ENCODE results near the gene LILRB5.
"Not testable (repeated sequence)": the region's sequence is repeated elsewhere in the genome, so short reads cannot be mapped to it uniquely, and the experiment has no call there.

LILRB5 gene

DNA sequence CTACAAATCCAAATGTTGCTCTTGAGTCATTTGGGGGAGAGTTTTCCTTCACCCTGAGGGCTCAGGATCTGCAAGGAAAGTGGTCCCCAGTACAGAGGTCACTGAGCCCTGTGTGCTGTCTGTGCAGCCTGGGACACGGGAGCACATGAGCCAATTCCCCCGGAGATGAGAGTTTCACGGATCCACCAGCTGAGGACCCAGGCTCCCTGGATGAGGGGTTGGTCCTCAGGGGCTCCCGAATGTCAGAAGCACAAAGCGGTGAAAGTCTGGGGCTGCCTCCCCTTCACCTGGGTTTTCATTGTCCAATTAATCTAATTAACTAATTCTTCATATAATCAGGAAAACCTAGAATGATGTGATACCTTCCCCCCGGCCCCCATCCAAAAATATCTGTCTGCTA lies 37.5 kb upstream of the LILRB5 start:
- no peak overlapping the region for H3K27ac ChIP-seq
- TF ChIP-seq, protein P1, sequence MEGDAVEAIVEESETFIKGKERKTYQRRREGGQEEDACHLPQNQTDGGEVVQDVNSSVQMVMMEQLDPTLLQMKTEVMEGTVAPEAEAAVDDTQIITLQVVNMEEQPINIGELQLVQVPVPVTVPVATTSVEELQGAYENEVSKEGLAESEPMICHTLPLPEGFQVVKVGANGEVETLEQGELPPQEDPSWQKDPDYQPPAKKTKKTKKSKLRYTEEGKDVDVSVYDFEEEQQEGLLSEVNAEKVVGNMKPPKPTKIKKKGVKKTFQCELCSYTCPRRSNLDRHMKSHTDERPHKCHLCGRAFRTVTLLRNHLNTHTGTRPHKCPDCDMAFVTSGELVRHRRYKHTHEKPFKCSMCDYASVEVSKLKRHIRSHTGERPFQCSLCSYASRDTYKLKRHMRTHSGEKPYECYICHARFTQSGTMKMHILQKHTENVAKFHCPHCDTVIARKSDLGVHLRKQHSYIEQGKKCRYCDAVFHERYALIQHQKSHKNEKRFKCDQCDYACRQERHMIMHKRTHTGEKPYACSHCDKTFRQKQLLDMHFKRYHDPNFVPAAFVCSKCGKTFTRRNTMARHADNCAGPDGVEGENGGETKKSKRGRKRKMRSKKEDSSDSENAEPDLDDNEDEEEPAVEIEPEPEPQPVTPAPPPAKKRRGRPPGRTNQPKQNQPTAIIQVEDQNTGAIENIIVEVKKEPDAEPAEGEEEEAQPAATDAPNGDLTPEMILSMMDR (IDR thresholded peaks at IDR 0.05), result no peak
- no peak for TF ChIP-seq ZFX (IDR thresholded peaks at IDR 0.05; ENCODE audit: borderline replicate concordance)

DNA sequence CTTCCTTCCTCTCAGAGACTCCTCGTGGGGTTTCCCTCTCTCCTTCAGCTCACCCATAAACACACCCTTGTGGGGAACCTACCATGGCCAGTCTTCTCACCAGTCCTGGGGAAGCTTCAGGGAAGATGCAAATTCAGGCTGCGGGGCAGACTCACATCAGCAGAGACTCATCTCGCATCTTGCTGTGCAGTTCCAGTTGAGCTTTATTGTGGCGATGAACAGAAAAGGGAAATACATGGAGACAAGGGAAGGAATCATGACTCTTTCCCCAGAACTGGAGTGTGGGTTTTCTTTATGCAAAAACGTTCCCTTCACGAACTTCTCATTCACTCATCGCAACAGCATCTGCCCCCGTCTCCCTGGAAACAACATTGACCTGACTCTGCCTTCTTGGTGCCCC lies 32.1 kb upstream of the LILRB5 start:
- not testable (repeated sequence) for H3K27ac ChIP-seq

DNA sequence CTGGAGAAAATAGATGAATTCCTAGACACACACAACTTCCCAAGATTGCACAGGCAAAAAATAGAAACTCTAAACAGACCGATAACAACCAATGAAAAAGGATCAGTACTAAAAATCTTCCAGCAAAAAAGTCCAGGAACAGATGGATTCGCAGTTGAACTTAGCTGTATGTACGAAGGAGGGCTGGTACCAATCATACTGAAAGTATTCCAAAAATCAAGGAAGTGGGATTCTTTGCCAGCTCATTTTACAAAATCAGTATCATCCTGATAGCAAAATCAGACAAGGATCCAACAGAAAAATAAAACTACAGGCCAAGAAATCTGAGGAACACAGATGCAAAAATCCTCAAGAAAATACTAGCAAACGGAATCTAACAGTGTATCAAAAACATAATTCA lies 30.4 kb upstream of the LILRB5 start:
- TF ChIP-seq ZFX (IDR thresholded peaks at IDR 0.05; ENCODE audit: borderline replicate concordance), result no peak
- TF ChIP-seq, protein P1 (IDR thresholded peaks at IDR 0.05), result no peak
- H3K27ac ChIP-seq, result no peak overlapping the region

DNA sequence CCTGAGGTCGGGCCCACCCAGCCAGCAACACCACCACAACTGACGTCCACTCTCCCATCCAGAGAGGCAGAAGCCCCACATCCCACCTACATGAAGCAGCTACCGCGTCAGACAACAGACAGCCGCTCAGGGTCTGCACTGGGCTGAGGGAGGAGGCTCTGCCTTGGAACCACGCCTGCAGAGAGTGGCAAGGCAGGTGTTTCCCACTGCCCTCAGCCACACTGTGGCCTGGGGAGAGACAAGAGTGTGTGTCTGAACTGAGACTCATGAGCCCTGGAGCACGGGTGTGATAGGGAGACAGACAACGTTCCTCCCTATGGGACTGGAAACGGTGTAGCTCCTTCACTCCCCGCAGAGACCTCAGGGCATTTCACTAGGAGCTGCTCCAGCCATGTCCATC lies 29.2 kb upstream of the LILRB5 start:
- not testable (repeated sequence) for H3K27ac ChIP-seq

DNA sequence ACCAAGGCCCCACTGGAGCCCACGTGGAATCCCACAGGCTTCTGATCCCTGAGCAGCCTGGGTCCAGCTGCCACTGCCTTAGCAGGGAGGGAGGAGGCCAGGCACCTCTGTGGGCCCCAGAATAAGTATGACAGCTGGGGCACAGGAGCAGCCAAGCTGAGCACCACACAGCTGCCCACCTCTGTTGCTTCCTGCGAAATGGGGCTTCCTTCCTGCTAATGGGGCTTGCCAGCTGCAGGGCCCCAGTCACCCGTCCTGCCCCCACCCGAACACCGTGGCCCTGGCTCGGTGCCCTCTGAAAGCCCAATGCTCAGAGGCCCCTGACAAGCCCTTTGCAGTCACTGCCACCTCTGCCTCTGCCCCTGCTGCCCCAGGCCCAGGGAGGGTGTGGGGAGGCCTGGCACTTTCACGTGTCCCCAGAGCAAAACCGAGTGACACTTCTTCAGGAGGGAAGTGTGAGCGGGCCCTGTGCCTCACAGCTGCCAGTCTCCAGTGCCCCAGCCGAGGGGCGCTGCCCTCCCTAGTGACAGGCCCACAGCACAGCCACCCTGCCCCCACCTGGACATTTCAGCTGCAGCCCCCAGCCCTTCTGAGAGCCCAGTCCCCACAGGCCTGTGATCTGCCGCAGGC lies 28.5 kb upstream of the LILRB5 start:
- not testable (repeated sequence) for H3K27ac ChIP-seq

DNA sequence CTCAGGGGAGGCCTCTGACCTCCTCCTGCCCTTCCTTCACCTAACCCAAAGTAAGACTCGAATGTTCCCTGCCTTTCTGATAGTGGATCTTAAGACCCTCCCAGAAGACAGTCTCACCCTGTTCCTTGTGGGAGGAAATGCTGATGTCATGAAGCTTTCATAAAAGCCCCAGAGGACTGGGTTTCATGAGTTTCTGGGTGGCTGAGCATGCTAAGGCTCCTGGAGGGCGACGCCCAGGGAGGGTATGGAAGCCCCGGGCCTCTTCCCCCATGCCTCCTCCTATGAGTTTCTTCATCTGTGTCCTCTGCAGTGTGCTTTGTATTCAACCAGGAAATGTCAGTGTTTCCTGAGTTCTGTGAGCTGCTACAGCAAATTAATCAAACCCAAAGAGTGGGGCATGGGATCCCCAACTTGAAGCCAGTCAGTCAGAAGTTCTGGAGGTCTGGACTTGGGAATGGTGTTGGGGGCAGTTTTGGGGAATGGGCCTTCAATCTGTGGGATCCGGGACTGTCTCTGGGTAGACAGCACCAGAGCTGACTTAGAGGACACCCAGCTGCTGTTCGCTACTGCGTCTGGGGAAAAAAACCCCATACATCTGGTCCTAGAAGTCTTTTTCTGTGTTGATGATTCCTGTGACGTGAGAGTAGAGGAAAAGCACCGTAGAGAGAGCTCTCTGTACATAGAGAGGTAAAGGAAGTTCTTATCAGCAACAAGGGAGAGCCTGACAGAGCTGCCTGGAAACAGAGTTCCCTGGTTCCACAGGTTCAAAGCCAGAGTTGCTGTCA lies 25.8 kb upstream of the LILRB5 start:
- no peak for TF ChIP-seq ZFX (IDR thresholded peaks at IDR 0.05; ENCODE audit: borderline replicate concordance)
- TF ChIP-seq, protein P1 (IDR thresholded peaks at IDR 0.05), result no peak

DNA sequence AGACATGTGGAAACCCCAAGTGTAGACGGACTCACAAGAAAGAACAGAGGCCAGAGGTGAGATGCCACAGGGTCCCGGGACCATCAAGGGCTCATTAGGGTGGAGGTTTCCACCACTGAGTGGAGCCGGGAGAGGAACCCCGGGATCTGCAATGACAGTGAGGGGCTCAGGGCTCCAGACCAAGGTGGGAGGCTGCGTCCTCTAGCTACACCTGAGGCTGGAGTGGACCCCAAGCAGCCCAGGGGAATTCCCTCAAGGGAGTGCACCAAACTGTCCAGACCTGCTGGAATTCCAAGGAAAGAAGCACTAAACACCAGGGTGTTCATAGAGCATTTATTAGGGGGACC lies 24.6 kb upstream of the LILRB5 start:
- not testable (repeated sequence) for H3K27ac ChIP-seq

More for the DNA sequence above, 25.8 kb upstream of the LILRB5 start:
- H3K27ac ChIP-seq, result no peak overlapping the region

DNA sequence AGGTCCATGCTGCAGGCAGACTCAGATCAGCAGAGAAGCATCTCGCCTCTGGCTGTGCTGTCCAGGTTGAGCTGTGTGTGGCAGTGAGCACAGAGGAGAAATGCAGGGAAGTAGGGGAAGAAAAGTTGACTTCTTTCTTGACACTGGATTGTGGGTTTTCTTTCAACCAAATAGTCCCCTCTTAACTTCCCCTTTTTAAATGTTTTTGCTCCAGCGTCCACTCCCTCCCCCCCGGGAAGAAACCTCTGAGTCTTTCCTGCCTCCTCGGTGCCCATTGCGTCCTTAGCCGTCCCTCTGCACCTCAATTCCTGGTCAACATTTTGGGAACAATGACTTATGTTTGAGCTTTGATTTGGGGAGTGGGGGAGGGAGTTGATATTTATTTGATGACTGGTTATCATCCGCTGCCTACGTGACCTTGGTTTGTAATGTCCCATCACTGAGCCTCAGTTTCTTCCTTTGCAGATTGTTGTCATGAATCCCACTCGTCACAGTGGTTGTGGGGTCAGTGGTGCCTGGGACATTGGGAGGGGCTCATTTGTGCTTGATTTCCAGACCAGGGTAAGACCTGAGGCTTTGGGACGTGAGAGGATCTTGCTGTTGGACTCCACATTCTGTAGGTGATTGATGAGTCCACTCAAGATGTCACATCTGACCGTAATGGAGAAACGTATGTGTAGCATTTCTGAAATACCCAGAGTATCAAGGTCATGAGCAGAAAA lies 24.1 kb upstream of the LILRB5 start, which contains the start of gene LILRB2:
TSS of gene LILRB2 (minus strand) at position 104 of the 722 bp plus-strand sequence. CDS start 614 bp downstream, outside the sequence.
- H3K27ac ChIP-seq, result no peak within 1 kb of the TSS

DNA sequence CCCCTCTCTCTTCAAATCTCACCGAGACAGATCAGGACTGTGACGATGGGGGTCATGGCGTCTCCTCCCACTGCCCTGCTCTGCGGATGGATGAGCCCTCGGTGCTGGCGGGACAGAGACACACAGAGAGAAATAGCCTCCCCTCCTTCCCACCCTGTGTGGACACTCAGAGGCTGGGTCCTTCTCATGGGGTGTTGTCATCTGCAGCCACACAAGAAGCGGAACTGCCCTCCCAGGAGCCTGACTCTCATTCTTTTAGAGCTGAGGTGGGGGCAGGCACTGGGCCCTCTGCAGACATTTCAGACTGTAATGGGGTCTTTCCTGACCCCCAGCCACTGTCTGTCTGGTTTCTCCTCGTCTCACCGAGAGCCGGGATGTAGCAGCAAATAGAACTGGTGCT lies 23.4 kb upstream of the LILRB5 start:
- H3K27ac ChIP-seq, result not testable (repeated sequence)

More for the DNA sequence above, 24.1 kb upstream of the LILRB5 start, which contains the start of gene LILRB2:
- TF ChIP-seq, protein P1 (IDR thresholded peaks at IDR 0.05), result no peak
- TF ChIP-seq ZFX (IDR thresholded peaks at IDR 0.05; ENCODE audit: borderline replicate concordance), result no peak

DNA sequence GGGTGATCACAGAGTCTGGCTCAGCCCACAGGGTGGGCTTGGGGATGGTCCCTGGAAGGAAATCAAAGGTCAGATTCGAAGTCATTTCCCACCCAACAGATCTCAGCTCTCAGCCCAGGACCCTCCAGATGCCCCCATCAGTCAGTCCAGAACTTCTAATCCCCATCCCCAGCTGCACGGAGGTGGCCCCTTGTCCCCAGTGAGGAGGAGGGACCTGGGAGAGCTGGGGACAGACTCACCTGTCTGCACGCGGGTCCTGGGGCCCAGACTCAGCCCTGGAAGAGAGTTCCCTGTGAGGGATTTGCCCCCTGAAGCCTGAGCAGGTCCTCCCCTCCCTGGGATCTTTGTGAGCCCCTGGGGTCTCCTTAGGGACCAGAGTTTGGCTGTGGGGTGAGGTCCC lies 23.0 kb upstream of the LILRB5 start:
- H3K27ac ChIP-seq, result not testable (repeated sequence)
